GM21515 (cell line): ENCODE measurements around the gene SAMD5.

Experiments
- ATAC-seq: cut with Tn5 transposase; IDR thresholded peaks from one replicate; pipeline ENCODE4 v1.9.1; 2021; ENCODE audit not compliant: unreplicated experiment

Gene SAMD5

DNA sequence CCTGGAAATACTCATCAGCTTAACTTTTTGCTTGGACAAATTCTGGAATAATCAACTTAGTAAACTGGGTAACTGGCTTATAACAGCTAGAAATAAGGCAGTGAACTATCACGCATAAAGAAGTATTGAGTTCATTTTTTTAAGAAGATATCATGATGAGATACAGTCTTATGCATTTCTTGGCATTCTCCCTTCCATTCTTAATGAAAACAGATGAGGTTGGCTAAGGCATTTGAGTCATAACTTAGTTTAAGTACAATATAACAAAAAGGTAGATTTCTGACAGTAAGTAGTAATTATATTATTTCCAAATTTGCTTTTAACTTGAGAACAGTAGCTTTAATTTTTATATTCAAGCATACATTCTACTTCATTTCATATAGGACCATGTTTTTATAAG is 56.1 kb downstream of the SAMD5 start:
- no peak for ATAC-seq

DNA sequence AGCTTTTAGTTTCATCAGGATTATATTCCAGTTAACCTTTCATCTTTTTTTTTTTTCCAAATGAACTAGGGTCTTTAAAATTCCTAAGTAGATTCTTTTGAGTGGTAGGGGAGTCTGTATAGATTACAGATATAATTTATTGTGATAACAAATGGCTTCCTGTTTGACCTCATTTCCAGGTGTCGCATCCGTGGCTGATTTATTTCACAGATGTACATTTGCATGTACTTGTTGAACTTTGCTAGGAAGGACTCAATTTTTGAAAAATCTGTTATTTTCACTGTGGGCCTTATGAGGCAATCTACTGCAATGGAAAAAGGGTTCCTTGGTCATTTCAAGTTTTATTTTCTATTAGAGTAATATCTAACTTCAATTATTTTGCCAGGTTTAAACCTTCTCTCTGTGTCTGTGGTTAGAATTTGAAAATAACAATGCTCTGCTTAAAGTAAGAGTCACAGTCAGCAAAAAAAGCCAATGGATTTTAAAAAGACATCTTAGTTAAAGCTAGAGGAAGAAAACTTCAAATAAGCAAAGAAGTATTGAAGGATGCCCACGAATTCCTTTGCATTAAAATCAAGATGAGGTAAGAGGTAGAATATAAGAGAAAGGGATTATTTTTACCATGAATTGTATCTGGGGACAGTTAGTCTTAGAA is 57.9 kb downstream of the SAMD5 start:
- no peak for ATAC-seq

DNA sequence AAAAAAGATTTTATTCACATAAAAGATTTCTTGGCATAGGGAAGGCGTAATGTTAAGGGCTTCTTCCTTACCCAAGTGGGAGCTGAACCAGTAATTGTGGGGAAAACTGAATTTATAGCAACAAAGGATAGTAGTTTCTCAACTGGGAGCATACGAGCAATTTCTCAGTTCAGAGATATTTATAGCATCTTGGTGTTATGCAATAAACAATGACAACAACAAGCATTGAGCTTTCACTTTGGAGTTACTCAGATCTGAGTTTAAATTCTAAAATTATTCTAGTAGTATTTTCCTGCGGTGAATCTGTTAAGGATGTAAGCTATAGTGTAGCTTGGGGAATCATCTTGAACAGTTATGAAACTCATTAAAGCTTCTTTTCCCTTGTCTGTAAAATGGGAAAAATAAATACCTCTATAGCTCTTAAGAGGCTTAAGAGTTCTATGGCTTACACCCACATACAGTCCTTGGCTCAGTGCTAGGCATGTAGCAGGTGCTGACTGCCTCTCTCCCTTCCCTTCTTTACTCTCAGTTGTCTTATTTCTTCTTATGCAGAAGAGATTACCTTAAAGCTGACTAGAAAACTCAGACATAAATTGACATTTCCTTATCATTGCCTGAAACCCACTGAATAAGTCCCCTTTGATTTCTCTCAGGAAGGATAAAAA is 58.8 kb downstream of the SAMD5 start:
- ATAC-seq, result no peak

DNA sequence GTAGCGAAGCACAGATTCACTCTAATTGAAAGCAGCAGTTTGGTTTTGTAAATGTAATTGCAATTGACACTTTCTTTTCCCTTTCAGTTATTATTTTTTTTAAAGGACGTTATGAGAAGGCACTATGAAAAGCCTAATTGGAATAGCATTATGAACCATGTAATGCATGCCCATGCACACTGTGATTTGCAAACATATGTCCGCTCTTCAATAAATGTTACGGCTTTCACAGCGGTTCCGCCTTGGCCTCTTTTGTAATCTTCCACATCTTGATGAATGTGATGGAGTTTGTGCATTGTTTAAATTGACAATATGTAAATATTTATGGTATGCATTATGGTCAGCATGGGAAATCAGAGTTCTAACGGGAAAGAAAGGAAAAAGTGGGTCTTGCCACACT is 61.3 kb downstream of the SAMD5 start:
- ATAC-seq, result no peak

DNA sequence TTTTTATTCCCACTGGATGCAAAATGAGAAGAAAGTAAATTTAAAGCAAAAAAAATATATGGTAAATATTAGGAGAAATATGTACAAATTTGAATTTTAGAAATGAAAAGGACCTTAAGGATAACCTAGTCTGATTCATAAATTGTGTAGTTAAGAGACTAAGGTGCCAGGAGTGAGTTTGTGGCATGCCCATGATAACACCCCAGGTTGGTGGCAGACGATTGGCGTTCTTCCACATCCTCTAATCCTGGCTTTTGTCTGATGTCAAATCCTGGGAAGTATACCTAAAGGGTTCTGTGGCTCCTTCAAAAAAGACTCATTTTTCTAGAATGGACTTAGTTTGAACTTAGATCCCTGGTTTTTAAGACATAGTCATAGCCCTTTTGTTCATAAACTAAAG is 62.2 kb downstream of the SAMD5 start:
- ATAC-seq, result no peak

DNA sequence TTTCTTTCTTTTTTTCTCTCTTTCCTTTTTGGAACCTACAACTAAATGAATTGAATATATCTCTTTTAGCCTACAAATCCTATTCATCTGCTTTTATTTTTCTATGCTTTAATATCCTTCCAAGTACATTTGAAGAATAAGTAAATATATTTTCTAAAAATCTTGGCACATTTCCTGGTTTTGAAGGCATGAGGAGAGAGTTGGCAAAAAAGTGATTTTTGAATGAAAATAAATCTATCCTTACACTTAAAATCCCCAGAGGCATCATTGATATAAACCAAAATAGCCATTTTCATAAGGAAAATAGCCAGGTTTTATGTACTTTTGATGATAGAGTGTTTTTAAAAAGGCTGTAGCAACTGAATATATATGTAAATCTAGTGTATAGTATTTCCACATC is 69.0 kb downstream of the SAMD5 start:
- no peak for ATAC-seq

DNA sequence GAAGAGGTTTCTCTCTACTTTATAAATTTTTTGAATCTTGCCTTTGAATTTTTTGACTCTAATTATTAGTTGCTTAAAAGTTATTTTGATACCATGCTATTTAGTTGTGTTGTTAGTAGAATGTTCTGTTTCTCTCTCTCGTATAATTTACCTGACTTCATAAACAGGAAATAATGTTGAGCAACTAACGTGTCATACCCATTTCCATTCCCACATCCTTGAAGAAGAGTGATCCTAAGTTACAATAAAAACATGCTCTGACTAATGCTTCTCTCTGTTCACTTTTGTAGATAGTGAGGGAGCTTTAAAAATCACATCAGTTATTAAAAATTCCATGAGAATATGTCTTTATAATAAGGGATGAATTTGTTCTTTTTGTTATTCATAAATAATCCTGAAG is 69.7 kb downstream of the SAMD5 start:
- ATAC-seq, result no peak

DNA sequence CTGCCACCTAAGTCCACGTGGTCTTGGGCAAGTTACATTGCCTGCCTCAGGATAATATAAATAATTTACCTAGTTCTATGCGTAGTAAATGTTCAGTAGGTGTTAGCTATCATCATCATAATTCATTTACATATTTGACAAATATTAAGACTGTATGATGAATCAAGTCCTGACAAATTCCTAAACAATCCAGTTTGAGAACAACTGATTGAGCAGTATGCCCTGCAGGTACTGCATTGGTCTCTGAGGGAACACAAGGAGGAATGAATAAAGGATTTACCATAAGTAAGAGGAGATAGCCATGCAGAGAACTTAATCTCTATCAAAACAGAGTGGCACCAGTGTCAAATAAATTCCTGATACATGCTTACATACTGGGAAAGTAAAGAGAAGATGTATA is 70.4 kb downstream of the SAMD5 start:
- ATAC-seq, result no peak

DNA sequence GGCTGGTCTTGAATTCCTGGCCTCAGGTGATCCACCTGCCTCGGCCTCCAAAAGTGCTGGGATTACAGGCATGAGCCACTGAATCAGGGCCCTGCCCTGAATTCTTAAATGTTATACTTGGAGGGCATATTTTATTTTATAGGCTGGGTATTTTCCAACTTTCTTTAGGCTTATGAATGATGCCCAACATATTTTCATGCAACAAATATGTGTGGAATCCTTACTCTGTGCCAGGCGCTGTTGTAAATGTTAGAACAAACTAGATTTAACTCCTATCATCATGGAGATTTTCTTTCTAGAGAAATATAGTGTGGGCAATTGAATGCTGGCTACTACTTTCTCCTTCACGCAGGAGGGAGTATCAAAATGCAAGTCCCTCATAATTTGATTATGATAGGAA is 71.2 kb downstream of the SAMD5 start:
- no peak for ATAC-seq

DNA sequence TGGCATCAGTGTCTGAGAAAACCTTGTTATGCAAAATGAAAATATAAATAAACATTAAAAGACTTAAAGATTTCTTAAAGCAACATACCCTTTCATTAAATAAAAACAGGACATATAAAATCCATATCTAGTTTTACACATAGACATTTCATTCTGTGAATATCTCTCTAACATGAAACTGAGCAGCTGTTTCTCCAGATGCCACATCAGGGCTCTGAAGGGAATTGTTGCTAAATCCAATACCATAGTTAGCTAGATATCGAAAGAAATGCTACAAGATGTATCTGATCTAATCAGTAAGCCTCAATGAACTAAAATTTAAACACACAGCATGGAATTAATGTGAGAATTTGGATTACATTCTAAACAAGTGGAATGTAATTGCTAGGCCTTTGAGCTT is 74.5 kb downstream of the SAMD5 start:
- no peak for ATAC-seq

DNA sequence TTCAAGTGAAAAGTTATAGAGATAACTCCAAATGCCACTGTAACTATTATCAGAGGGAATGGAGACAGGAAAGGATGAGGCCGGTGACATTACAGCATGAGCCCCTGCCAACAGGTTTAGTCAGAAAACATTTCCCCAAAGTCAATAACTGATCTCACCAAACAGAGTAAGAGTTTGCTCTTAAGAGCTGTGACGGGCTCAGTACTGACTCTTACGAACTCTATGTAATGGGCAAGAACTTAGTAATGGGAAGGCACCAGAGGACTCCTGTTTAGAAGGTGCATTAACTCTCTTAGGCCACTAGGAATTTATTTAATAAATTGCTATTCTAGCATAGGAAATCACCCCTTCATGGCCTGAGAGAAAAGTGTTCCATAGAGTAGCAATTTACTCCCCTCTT is 76.8 kb downstream of the SAMD5 start:
- no peak for ATAC-seq

DNA sequence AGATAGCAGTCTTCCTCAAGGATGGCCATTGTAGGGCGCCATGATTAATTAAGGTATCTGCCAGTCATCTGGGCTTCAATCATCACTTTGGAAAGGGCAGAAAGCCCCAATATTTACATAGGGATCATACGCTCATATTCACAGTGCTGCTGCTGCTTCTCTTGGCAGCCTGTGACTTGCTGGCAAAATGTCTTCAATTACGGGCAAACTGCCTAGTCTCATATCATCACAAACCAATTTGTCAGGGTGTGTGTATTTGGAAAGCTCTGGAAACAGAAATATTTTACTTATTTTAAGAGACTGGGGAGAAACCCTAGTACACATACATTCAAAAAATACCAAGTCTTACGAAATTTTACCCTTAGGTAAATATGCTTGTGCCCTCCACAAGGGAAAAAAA is 77.6 kb downstream of the SAMD5 start:
- no peak for ATAC-seq

DNA sequence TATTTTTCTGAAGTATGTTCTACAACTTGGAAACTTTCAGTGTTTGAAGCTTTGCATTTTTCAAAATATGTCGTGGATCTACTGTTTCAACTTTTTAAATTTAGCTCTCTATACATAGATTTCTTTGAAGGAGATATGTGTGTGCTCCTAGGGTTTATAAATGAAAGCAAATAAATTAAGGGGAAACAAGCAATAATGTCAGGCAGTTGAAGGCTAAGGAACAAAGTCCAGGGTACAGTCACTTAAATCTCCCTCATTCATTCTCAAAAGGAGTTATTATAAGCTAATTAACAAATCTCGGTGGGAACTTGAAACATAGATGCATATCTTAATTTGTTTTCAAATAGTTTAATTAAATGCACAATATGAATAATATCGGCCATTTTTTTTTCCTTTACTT is 79.4 kb downstream of the SAMD5 start:
- ATAC-seq, result no peak

DNA sequence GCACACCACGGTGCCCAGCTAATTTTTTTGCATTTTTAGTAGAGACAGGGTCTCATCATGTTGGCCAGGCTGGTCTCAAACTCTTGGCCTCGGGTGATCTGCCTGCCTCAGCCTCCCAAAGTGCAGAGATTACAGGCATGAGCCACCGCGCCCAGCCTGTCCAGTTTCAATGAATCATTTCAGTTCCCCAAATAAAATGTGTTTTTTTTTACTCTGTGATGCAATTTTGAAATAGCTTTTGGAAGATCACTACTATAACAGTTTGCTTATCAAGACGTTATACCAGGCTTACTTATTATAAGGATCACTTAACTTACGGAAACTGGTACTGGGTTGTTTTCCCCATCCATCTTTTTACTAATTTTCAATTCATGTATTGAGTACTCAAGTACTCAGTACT is 80.0 kb downstream of the SAMD5 start:
- no peak for ATAC-seq

DNA sequence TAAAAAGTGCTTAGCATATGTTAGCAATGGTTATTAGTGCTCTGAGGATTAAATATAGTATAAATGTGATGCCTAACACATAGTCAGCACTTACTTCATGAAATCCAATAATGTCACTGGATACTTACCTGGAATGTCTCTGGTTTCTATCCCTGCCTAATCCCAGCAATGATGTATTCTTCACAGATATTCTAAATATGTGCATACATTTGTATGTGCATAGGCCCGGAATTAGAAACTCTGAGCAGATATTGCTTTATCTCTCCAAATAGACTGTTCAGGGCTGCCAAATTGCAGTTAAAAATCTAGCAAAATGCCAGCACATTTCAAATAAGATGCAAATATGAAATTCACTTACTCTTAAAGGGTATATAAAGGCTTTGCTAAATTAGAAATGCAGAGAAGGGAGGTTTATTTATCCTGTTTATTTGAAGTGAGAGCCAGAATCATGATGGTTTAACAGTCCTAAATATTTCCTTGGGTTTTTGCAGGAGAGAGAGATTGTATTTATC is 81.3 kb downstream of the SAMD5 start:
- ATAC-seq, result no peak

DNA sequence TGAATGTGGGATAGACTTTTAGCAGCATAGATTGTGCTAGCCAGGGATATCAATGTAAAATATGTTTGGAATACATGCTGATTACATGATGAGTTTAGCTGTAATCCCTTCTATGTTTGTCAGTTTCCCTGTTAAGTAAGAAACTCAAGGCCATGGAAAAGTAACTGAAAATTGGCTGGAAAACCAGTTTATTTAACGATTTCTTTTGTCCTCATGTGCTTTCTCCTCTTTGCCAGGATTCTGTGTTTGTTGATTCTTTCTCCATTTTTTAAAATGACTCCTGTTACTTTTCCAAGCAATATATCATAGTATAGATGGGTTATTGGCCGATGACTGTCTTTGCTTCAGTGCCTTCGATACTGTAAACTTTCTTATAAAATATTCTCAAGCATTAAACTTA is 87.5 kb downstream of the SAMD5 start:
- no peak for ATAC-seq

DNA sequence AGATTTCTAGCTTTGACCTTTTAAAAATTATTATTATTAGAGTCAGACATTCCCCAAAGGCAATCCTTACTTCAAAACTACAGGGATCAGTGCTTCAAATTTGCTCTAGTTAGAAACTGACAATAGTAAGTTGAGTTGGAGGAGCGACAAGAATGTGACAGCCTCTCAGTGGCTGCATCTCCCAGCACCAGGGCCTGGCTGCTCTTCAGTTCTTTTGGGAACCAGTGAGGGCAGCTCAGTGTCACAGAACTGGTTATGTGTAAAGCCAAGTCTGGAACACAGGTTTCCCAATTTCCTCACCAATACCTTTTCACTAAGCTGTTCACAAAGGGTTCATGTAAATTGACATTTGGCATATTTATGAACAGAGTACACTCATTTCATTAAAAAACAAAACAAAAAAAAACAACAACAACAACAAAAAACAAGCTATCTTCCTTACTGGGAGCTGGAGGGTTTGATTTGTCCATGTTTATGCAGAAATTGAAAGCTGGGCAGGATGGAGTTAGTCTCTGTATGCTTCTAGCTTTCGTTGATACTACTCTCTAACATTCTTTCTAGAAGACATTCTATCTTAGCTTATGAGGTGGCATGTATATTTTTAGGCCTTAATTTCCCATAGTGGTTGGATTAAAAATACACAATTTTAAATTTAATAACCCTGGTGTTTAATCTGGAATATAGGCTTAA is 95.0 kb downstream of the SAMD5 start:
- no peak for ATAC-seq

DNA sequence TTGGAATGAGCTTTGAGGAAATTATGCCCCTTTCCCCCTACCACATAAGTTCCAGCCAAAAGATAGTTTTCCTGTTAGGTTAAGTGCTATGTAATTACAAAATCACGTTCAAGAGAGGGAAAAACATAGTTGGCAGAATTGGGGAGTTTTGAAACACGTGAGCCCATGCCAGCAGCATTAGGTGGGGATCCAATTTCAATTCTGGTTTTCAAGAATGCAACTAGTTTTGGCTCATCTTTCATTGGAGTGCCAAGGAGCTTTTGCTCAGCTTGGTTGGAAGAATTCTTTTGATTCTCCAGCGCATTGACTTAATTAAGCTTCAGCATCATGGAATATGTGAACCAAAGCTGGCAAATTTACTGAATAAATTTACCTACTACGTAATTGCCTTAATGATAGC is 95.9 kb downstream of the SAMD5 start:
- ATAC-seq, result no peak

DNA sequence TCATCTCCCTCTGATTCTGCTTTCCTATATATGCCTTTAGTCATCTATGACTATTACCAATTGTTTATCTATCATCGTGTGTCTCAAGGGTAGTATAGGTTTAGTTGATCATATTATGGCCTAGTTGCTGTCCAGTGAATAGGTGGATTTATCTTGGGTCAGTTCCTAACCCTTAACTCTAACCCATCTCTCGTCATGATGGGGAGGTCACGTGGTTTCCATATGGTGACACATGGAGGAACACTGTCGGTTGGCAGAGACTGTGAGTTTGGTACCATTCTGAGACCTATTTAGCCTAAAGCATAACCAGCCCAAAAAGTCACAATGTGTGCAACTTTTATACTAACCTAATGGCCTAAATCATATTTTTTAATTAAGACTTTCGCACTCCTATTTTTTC is 103.5 kb downstream of the SAMD5 start:
- no peak for ATAC-seq

DNA sequence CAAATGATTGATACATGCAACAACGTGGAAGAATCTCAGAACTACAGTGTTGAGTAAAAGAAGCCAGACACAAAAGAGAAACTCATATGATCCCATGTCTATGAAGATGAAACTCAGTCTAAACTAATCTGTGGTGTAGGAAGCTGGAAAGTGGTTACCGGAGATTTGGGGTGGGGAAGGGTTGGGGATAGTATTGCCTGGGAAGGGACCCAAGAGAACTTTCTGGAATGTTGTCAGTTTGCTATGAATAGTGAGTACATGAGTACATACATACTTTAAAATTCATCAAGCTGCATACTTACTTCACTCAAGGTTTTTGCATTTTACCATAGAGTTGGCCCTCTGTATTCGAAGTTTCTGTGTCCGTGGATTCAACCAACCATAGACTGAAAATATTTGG is 106.0 kb downstream of the SAMD5 start:
- ATAC-seq, result no peak

DNA sequence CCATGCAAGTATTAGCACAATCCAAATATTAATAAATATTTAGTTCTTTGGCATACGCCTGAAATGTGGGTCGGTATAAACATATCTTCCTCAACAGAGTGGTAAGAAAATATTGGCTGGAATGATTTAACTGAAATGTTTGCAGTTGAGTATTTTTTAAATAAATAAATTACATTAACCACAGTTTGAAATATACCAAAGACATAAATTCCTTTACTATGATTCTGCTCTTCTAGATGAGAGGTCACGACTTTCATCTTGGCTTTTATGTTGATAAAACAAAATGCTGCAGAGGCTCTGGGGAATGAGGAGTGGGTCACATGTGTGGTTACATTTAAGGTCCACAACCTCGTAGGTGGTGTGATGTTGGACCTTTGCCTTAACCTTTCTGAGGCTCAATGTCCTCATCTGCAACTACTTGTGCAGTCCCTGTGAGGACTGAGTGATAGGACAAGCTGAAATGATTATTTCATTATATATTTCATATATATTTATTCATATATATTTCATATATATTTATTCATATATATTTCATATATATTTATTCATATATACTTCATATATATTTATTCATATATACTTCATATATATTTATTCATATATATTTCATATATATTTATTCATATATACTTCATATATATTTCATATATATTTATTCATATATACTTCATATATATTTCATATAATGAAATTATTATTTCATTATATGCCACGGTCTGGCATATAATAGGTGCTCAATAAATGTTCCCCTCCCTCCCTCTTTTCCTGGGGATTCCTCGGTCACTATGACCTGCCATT is 107.4 kb downstream of the SAMD5 start:
- ATAC-seq, result no peak

DNA sequence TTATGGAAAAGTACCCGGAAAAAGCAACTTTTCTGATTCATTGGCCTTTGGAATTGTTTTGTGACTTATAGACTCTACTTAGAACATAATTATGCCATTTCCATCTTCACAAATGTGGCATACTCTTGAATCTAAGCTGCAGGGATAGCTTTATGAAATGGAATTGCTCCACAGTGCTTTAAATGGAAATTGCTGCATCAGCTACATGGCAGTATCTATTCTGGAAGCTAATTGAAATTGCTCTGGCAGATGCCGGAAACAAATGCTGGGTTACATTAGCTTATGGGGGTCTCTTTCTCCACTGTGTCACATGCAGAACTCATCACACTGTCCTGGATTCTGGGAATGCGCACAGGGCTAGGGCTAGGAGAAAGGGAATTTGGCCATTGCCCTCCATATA is 108.9 kb downstream of the SAMD5 start:
- no peak for ATAC-seq
